DND-41 (cell line): Measurements from ENCODE around the gene SLIT1.
A peak's percentile ranks its signal among the peaks of the same experiment; 100 is the strongest.

Source experiments
- ATAC-seq: fragments of 200-7000 bp; cut with Tn5 transposase; 3 replicates; pipeline ENCODE4 v1.9.1; 2021; ENCODE audit warnings: low read depth; ENCODE audit not compliant: insufficient read depth
- DNase-seq: peaks from one replicate; pipeline ENCODE4 v3.0.0-alpha.2; 2020
- H2AFZ ChIP-seq: 2 replicates; pipeline ENCODE4 v1.6.0; 2012; ENCODE audit warnings: low read depth, low read length
- H3K27ac ChIP-seq: 2 replicates; pipeline ENCODE4 v1.5.1; 2012; ENCODE audit warnings: low read length, inconsistent platforms
- H3K27me3 ChIP-seq: fragments of 200-600 bp; sonication (generic); 2 replicates; pipeline ENCODE4 v1.6.0; 2012; ENCODE audit warnings: low read length, mild to moderate bottlenecking, inconsistent platforms; ENCODE audit not compliant: insufficient read depth, poor library complexity
- H3K36me3 ChIP-seq: 2 replicates; pipeline ENCODE4 v1.5.1; 2012; ENCODE audit warnings: low read length, inconsistent platforms; ENCODE audit not compliant: insufficient read depth
- H3K4me1 ChIP-seq: 2 replicates; pipeline ENCODE4 v1.5.1; 2012; ENCODE audit warnings: mild to moderate bottlenecking, low read length; ENCODE audit not compliant: insufficient read depth
- H3K4me2 ChIP-seq: 2 replicates; pipeline ENCODE4 v1.6.0; 2012; ENCODE audit warnings: mild to moderate bottlenecking, moderate library complexity, low read length, inconsistent platforms; ENCODE audit not compliant: insufficient read depth
- H3K4me3 ChIP-seq, 2 experiments: fragments of 200-600 bp in 1 of 2; shearing (Covaris generic) in 1 of 2; 2 replicates each; pipeline ENCODE4 v1.5.1; 2012 to 2016; ENCODE audit warnings: inconsistent platforms in 2 of 2, low read length in 2 of 2, mild to moderate bottlenecking in 2 of 2, low read depth in 1 of 2, moderate library complexity in 1 of 2
- H3K79me2 ChIP-seq: 2 replicates; pipeline ENCODE4 v1.6.0; 2012; ENCODE audit warnings: low read length, inconsistent platforms; ENCODE audit not compliant: insufficient read depth
- H3K9ac ChIP-seq: 2 replicates; pipeline ENCODE4 v1.6.0; 2012; ENCODE audit warnings: low read depth, mild to moderate bottlenecking, inconsistent platforms, low read length, moderate library complexity
- H3K9me3 ChIP-seq: 2 replicates; pipeline ENCODE4 v1.5.1; 2012; ENCODE audit warnings: low read length, moderate library complexity, mild to moderate bottlenecking, inconsistent platforms; ENCODE audit not compliant: insufficient read depth, severe bottlenecking
- H4K20me1 ChIP-seq: 2 replicates; pipeline ENCODE4 v1.6.0; 2012; ENCODE audit warnings: low read length; ENCODE audit not compliant: insufficient read depth
- EZH2 ChIP-seq: IDR thresholded peaks from 3 replicates; pipeline ENCODE4 v1.6.1; 2012; ENCODE audit warnings: borderline replicate concordance, low read depth, mild to moderate bottlenecking, moderate library complexity, low read length, inconsistent platforms; ENCODE audit not compliant: severe bottlenecking
- TF ChIP-seq, protein P1 (sequence below): IDR thresholded peaks from 2 replicates; pipeline ENCODE4 v1.5.1; 2012; ENCODE audit warnings: borderline replicate concordance, low read length, moderate library complexity, mild to moderate bottlenecking; ENCODE audit not compliant: poor library complexity, severe bottlenecking; ENCODE audit errors: extremely low read depth

Gene SLIT1

DNA sequence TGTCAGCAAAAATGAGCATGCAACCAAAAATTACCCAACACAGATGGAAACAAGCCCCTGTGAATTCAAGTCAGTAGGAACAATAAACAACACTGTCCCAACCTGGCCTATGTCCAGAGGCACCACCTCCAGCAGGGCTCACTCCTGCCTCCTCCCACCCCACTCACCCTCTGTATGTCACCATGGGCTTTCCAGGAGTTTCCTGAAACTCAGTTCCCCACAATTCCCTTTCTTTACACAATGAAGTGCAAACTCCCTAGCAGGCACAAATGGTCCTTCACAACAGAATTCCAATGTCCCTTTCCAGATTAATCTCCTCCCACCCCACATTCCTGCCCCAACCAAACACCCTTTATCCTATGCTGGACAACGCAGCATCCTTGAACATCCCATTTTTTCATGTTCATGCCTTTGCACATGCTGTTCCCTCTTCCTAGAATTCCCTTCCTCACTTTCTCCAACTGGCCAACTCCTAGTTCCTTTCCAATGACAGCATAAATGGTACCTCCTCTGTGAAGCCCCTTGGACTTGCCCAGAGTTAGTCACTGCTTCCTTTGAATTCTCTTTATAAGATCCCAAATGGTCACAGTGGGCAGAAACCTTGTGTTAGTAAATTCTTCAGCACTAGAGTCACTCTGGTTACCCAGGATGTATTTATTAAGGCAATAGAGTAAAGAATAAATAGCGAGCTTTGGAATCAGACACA, 157.5 kb downstream of the SLIT1 start:
- no peak overlapping the region for H3K4me2 ChIP-seq
- H2AFZ ChIP-seq, result no peak overlapping the region
- no peaks in the 10 kb centered on the region for H3K36me3 ChIP-seq
- no peaks in the 10 kb centered on the region for H3K79me2 ChIP-seq
- DNase-seq (no peak), ATAC-seq (no peak)
- H3K4me3 ChIP-seq, result no peak overlapping the region
- H3K4me1 ChIP-seq, result no peaks in the 10 kb centered on the region
- no peaks in the 10 kb centered on the region for H4K20me1 ChIP-seq
- no peak overlapping the region for H3K27ac ChIP-seq
- H3K9me3 ChIP-seq, result no peaks in the 10 kb centered on the region
- H3K27me3 ChIP-seq, result peaks cover 3% of the 10 kb centered on the region
- no peak overlapping the region for H3K9ac ChIP-seq
- no peak for TF ChIP-seq EZH2
- TF ChIP-seq, protein P1, sequence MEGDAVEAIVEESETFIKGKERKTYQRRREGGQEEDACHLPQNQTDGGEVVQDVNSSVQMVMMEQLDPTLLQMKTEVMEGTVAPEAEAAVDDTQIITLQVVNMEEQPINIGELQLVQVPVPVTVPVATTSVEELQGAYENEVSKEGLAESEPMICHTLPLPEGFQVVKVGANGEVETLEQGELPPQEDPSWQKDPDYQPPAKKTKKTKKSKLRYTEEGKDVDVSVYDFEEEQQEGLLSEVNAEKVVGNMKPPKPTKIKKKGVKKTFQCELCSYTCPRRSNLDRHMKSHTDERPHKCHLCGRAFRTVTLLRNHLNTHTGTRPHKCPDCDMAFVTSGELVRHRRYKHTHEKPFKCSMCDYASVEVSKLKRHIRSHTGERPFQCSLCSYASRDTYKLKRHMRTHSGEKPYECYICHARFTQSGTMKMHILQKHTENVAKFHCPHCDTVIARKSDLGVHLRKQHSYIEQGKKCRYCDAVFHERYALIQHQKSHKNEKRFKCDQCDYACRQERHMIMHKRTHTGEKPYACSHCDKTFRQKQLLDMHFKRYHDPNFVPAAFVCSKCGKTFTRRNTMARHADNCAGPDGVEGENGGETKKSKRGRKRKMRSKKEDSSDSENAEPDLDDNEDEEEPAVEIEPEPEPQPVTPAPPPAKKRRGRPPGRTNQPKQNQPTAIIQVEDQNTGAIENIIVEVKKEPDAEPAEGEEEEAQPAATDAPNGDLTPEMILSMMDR, result no peak

DNA sequence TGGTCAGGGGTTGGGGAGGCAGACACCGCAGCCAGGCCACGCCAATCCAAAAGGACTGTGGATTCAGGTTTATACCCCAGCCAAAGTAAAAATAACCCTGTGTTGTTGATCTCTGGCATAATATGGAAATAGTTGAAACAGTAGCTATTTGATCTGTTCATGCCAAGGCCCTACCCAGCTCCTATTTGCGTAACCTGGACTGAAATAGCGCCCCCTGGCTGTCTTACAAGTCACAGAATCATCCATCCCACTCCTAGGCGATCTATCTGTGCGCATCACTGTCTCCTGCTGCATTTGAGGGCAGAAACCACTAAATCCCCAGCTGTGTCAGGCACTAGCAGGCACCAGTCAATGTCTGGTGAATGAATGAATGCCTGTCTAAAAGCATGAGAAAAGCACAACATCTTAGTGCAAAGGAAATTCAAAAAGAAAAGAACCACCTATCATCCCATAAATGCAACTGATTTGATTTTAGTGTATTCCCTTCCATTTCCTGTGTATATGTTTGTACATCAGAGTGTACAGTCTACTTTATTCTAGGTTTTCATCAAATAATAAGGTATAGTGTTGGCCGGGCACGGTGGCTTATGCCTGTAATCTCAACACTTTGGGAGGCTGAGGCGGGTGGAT, 160.0 kb downstream of the SLIT1 start:
- peak; percentile 59 for DNase-seq
- Histone ChIP-seq H3K27me3 (no peaks in the 10 kb centered on the region), H3K9me3 (no peaks in the 10 kb centered on the region), H4K20me1 (no peaks in the 10 kb centered on the region), H3K4me1 (no peaks in the 10 kb centered on the region), H3K4me2 (no peak overlapping the region), H3K9ac (no peak overlapping the region), H3K79me2 (no peaks in the 10 kb centered on the region), H2AFZ (no peak overlapping the region), H3K4me3 (no peak overlapping the region), H3K27ac (no peak overlapping the region), H3K36me3 (no peaks in the 10 kb centered on the region)
- TF ChIP-seq, protein P1, result peak; percentile 79
- no peak for TF ChIP-seq EZH2
- peak; percentile 90 for ATAC-seq

DNA sequence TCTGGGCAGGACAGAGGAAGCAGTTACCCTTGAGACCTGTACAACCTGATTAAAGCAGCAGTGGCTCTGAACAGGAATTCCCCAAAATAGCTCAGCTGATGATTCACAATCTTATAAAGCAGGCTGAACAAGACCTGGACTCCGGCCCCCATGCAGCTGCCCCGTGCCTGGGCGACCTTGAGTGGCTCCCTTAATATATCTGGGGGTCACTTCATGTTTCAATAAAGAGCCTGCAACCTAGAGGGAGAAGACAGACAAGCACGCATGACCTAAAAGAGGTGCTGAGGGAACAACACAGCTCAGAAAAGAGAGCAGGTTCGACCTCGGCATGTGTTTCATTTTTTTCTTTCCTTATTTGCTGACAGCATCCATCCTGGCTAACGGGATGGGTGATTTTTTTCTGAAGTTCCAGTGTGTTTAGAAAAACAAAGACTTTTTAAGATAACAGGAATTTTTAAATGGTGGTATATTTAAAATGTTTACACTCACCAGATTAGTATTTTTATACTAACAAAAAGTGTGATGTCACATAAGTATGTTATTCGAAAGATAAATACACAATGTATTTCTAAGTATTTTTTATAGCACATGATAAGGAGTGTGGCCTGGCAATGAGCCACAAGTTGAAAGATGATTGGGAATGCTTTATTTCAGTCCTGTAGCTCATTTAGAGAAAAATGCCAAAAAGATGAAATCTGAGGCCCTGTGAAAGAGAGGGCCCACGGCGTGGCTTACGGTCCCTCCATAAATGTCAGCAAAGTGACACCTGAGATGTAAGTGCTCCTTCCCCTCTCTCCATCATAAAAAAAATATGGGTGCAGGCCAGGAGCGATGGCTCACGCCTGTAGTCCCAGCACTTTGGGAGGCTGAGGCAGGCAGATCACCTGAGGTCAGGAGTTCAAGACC, 161.3 kb downstream of the SLIT1 start:
- Histone ChIP-seq H3K4me3 (no peak overlapping the region), H3K4me1 (no peaks in the 10 kb centered on the region), H3K4me2 (no peak overlapping the region), H3K36me3 (no peaks in the 10 kb centered on the region), H3K79me2 (no peaks in the 10 kb centered on the region), H3K27ac (no peak overlapping the region), H4K20me1 (no peaks in the 10 kb centered on the region), H3K27me3 (no peaks in the 10 kb centered on the region), H3K9ac (no peak overlapping the region), H2AFZ (no peak overlapping the region), H3K9me3 (no peaks in the 10 kb centered on the region)
- DNase-seq, result no peak
- ATAC-seq, result no peak
- no peak for TF ChIP-seq EZH2
- TF ChIP-seq, protein P1, result no peak
